ENCODE data around the gene SCLT1. TPM values are rescaled to one million over a fixed set of nuclear protein-coding genes. Genes with fewer than 3 reads are reported as not detected.

Gene SCLT1
- total RNA-seq, 1 donor from 2014 or later, result 25.4 TPM

DNA sequence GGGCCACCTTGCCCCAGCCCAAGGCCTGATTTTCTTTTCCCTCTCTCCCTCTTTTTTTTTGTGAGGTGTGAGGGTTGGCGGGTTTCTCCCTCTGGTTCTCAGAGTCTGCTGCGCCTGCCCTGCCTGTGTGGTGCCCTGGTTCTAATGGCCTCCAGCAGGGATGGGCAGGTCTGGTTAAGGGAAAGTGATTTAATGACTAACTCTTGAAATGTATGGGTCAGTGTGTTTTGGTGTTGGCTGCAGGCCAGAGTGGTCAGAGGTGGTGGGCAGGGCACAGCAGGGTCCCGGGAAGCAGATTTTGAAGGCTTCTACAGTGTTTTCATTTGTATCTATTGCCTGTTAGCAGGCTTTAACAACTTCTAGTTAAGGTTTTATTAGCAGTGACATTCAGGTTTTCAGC is 244.9 kb downstream of the SCLT1 start:
- no peak for DNase-seq
- Mint-ChIP-seq H3K4me1 (peaks cover 7% of the 10 kb centered on the region), H3K27ac (no peak overlapping the region), H3K27me3 (no peaks in the 10 kb centered on the region), H3K9me3 (no peaks in the 10 kb centered on the region), H3K4me3 (no peak overlapping the region), H3K36me3 (ENCODE audit: low read depth) (peaks cover 72% of the 10 kb centered on the region)
- intact Hi-C loops (cut with micrococcal nuclease), result no loop called here

DNA sequence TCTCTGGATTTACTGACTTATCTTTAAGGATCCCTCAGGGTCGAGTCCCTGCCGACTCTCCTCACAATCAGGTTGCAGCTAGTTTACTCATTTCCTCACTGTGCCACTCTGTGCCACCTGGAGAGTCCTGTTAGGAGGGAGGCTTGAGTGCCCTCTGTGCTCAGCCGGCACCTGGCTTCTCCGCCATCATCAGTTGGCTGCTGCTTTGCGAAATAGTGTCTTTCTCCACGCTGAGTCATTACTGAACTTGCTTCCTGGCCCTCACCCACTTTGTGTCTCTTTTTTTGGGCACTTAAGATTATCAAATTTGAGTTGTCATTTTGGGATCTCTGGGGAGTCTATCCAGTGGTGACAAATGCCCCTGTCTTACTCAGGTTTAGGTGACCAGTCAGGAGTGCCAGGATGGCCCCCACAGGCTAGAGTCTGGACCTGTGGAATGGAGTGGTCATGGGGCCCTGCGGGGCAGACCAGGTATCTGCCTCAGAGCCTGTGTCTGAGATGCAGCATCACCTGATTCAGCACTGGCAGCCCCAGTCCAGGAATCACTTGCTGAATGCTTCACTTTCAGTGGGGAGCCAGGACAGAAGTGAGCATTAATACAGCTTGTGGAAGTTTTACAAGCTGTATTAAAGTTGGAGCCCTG is 246.1 kb downstream of the SCLT1 start:
- Mint-ChIP-seq H3K27ac (peak overlapping the region; percentile 10), H3K4me1 (peaks cover 8% of the 10 kb centered on the region), H3K4me3 (no peak overlapping the region), H3K9me3 (no peaks in the 10 kb centered on the region), H3K36me3 (ENCODE audit: low read depth) (peaks cover 71% of the 10 kb centered on the region), H3K27me3 (no peaks in the 10 kb centered on the region)
- no peak for DNase-seq
- intact Hi-C loops (cut with micrococcal nuclease), result no loop called here

DNA sequence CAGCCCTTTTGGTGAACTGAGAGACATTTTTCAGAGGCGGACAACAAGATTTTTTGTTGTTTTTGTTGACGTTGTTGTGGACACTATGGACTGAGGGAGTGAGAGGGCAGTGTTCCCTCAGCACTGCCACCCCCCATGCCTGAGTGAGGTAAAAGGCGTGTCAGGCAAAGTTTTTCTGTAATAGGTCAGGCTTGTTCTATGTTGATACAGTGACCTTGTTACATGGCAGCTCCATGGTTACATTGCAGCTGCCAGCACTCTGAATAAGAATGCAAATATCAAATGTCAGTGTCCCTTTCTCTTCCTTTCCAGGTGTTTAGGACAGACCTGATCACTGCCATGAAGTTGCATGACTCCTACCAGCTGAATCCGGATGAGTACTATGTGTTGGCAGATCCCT is 247.3 kb downstream of the SCLT1 start:
- Mint-ChIP-seq H3K4me1 (peaks cover 15% of the 10 kb centered on the region), H3K9me3 (no peaks in the 10 kb centered on the region), H3K4me3 (no peak overlapping the region), H3K27me3 (no peaks in the 10 kb centered on the region), H3K36me3 (ENCODE audit: low read depth) (peaks cover 67% of the 10 kb centered on the region), H3K27ac (no peak overlapping the region)
- intact Hi-C loops (cut with micrococcal nuclease), result no loop called here
- no peak for DNase-seq

DNA sequence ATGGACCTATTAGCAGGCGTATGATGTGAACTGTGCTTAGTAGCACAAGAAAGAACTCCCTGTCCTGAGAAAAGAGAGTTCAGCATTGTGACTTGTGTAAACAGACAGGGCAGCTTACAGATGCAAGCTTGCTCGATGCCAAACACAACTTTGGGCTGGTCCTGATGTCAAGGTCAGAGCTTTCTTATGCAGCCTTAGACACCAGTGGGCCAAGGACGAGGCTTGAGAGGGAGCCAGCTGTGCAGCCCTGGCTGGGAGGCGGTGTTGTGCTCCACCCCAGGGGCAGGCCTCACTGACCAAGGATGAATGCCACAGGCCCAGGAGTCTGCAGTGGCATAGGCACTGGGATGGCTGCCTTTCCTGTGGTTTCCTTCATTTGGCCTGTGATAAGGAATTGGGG is 248.4 kb downstream of the SCLT1 start:
- Mint-ChIP-seq H3K9me3 (no peaks in the 10 kb centered on the region), H3K4me3 (no peak overlapping the region), H3K36me3 (ENCODE audit: low read depth) (peaks cover 66% of the 10 kb centered on the region), H3K4me1 (peaks cover 22% of the 10 kb centered on the region), H3K27me3 (no peaks in the 10 kb centered on the region), H3K27ac (no peak overlapping the region)
- DNase-seq, result no peak
- intact Hi-C loops (cut with micrococcal nuclease), result no loop called here

DNA sequence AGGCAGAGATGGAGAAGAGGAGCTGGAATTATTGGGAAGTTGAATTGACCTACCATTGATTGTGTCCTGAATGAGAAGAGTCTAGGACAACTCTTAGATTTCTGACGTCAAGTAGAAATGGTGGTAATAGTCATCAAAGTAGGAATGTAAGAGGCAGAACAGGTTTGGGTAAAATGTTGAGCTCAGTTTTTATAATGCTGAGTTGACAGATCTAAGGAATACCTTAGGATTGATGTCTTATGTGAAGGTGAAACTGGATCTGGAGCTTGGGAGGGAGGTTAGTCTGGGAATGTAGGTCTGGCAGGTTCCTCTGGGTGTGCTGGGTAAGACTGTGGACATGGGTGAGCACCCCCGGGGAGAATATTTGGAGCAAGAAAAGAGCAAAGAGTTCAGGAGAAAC is 251.9 kb downstream of the SCLT1 start:
- H3K27ac Mint-ChIP-seq, result peak overlapping the region; percentile 72
- no peaks in the 10 kb centered on the region for H3K27me3 Mint-ChIP-seq
- H3K36me3 Mint-ChIP-seq (ENCODE audit: low read depth), result peaks cover 40% of the 10 kb centered on the region
- intact Hi-C loops (cut with micrococcal nuclease), result no loop called here
- H3K9me3 Mint-ChIP-seq, result no peaks in the 10 kb centered on the region
- peaks cover 31% of the 10 kb centered on the region for H3K4me1 Mint-ChIP-seq
- no peak overlapping the region for H3K4me3 Mint-ChIP-seq
- DNase-seq, result no peak

DNA sequence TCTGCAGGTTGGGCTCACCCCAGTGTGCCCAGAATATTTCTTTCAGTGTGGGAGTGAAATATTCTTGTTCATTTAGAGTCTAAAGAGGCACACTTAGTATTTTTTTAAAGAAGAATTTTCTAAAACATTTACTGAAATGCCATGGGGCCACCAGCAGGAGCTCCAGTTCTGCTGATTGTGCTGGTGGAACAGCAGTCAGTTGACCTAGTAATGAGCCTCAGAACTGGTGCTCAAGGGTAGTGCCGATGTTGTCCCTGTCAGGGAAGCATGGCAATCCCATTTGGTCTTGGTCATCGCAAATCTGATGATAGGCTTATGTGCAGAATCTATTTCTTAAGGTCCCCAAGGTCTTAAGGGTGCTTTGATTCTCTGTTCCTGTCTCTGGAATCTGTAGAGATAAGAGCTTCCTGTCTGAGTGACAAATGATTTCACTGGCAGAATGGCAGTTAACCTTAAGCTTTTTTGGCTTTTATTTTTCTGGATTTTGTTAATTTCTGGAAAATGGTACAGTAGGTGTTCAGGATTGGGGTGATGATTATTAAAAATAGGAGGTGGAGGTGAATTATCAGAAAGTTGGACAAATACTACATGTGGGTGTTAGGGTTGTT is 252.5 kb downstream of the SCLT1 start:
- intact Hi-C loops (cut with micrococcal nuclease), result no loop called here
- no peaks in the 10 kb centered on the region for H3K9me3 Mint-ChIP-seq

DNA sequence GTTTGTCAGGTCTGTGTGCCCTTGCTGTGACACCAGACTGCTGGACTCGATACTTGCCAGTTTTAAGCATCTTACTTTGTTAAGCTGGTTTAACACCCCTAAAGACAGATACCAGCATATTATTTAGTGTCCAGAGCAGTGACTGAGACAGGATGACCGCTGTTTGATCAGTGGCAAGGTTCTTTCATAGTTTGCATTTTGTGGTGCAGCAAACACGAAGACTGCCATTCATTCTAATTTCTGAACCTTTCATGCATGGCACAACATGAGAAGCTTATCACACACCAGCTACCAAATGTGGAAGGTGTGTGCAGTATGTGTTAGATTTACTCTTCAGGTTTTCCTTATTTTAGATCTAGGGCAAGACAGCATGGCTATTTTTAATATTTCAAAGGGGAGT is 255.7 kb downstream of the SCLT1 start:
- Mint-ChIP-seq H3K4me3 (no peak overlapping the region), H3K36me3 (ENCODE audit: low read depth) (peaks cover 23% of the 10 kb centered on the region), H3K27me3 (no peaks in the 10 kb centered on the region), H3K9me3 (no peaks in the 10 kb centered on the region), H3K4me1 (peaks cover 27% of the 10 kb centered on the region), H3K27ac (no peak overlapping the region)
- DNase-seq, result no peak
- intact Hi-C loops (cut with micrococcal nuclease), result no loop called here

More for the DNA sequence above, 252.5 kb downstream of the SCLT1 start:
- Mint-ChIP-seq H3K36me3 (ENCODE audit: low read depth) (peaks cover 36% of the 10 kb centered on the region), H3K27ac (peak overlapping the region; percentile 72), H3K27me3 (no peaks in the 10 kb centered on the region), H3K4me3 (no peak overlapping the region), H3K4me1 (peaks cover 31% of the 10 kb centered on the region)
- DNase-seq, result no peak

DNA sequence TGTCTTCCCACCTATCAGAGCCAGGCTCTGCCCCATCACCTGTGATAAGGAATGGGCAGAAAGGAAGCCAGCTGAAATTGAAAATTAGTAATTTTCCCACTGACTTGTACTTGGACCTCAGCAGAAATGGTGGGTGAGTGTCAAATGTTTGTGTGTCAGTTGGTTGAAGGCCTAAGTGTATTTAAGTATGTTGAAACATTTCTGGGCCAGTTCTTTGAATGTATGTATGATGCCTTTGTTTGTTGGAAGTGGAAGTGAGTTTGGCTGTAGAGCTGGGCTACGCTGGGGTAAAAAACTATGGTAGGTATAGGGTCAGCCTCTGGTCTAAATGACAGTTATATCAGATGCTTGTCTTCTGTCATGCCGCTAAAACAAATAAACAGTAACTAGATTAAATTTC is 256.1 kb downstream of the SCLT1 start:
- Mint-ChIP-seq H3K27me3 (no peaks in the 10 kb centered on the region), H3K27ac (no peak overlapping the region), H3K4me1 (peaks cover 28% of the 10 kb centered on the region), H3K4me3 (no peak overlapping the region), H3K36me3 (ENCODE audit: low read depth) (peaks cover 23% of the 10 kb centered on the region), H3K9me3 (no peaks in the 10 kb centered on the region)
- intact Hi-C loops (cut with micrococcal nuclease), result no loop called here
- no peak for DNase-seq

DNA sequence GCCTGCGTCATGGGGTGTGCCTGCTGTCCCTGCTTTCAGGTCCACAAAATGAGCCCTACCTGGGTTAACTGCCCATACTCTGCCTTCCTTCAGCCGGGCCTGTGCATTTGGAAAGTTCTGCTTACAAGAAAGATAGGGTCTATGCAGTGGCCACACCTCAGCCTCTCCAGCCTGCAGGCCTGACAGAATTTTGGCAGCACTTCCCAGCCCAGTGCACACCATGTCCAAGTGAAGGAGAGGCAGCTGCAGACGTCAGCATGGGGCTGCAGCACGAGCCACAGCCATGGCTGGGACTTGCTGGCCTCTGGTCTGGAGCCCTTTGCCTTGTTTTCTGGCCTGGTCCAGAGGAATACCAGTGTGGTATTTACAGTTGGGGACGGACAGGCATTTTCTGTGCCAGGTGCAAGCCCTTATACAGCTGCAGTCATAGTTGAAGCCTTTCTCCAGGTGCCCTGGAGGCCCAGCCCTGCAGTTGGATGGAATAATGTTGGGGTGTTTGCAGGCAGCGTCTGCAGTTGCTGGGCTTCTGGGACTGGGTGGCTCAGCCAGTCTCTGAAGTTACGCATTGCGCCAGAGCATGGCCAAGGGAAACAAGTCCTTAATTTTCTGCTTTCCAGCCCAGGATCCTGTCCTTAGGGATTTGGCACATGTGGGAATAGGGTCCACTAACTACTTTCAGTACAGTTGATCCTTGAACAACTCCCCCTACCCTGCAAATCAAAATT is 257.7 kb downstream of the SCLT1 start:
- DNase-seq, result no peak
- Mint-ChIP-seq H3K4me1 (peaks cover 23% of the 10 kb centered on the region), H3K36me3 (ENCODE audit: low read depth) (peaks cover 20% of the 10 kb centered on the region), H3K9me3 (no peaks in the 10 kb centered on the region), H3K27me3 (no peaks in the 10 kb centered on the region), H3K4me3 (no peak overlapping the region), H3K27ac (no peak overlapping the region)
- intact Hi-C loops (cut with micrococcal nuclease), result no loop called here

Other genes starting within 250 kb of the SCLT1 start
- 6.2 and 7.7 TPM in 2 replicates for gene C4orf33, start 2.6 kb upstream of the SCLT1 start, total RNA-seq